ENCODE results near the gene IL1RL2.

- TF ChIP-seq CTCF (IDR thresholded peaks at IDR 0.05; ENCODE audit: low read depth, low read length, missing input control) (no peak), GABPA (IDR thresholded peaks at IDR 0.05 in 1 of 2, conservative IDR thresholded peaks at IDR 0.05 in 1 of 2) (no peak), MAX (IDR thresholded peaks at IDR 0.05) (no peak), RXRA (IDR thresholded peaks at IDR 0.05) (no peak), REST (IDR thresholded peaks at IDR 0.05) (no peak), YY1 (IDR thresholded peaks at IDR 0.05) (no peak), TAF1 (conservative IDR thresholded peaks at IDR 0.05) (no peak), RAD21 (IDR thresholded peaks at IDR 0.05) (no peak), SP1 (IDR thresholded peaks at IDR 0.05) (no peak), HNF4G (IDR thresholded peaks at IDR 0.05) (no peak), ZBTB33 (IDR thresholded peaks at IDR 0.05) (no peak)
Measured at GRCh38 chr2:102224824-102225739, 38.3 kb downstream of the IL1RL2 start.
